Right hindlimb (tissue), 1 donor: ENCODE results near the gene CCDC171.

Experiments used
- DNase-seq: peaks from one replicate; pipeline ENCODE4 v3.0.0-alpha.2; 2018

CCDC171 gene

DNA sequence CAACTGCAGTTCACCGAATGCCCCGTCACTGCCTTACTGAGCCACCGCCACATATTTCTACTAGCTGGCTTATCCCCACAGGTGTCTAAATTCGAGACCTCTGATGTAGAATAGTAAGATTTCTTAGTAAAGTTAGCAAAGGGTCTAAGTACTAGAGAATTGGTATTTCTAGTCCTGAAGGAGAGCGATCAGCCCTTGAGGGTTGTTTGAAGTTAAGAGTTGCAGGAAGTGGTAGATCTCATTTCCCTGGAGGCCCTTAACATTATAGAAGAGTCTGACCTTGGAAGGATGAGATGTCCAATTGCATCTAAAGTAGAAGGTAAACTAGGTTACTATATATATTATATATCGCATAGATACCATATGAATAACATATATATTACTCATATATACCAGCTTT is 451.8 kb downstream of the CCDC171 start:
- no peak for DNase-seq

DNA sequence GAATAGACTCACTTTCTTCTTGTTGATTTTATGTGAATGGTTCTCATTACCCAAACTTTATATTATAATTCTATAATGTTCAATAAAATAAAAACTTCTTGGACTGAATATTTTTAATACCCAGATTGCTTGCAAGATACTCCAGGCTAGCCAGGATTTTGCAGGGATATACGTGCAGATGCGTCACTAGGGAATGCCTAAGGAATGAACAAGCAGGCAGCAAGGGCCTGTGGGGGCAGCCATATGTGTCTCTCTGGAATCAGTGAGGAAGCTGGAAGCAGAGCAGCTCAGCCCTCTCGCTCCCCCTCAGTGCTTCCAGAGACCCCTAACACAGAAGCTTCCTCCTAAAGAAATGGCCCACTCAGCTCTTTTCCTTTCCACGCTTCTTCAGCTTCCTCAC is 457.4 kb downstream of the CCDC171 start:
- no peak for DNase-seq

DNA sequence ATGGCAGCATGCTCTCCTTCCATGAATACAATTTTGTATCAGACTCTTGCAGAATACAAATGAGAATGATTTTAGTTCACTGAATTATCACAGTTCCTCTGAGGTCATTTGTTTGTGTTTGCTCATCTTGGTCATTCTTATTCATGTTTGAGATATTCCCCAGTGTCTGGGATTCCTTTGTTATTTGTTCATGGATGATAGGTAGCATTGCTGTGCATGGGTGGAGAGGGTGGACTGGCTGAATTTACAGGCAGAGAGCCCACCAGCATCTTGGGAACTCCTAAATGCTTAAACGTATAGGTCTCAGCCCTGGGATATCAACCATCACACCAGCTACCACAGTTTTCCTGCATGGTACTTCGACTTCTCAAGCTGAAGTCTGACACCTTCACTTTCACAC is 459.8 kb downstream of the CCDC171 start:
- DNase-seq = no peak

DNA sequence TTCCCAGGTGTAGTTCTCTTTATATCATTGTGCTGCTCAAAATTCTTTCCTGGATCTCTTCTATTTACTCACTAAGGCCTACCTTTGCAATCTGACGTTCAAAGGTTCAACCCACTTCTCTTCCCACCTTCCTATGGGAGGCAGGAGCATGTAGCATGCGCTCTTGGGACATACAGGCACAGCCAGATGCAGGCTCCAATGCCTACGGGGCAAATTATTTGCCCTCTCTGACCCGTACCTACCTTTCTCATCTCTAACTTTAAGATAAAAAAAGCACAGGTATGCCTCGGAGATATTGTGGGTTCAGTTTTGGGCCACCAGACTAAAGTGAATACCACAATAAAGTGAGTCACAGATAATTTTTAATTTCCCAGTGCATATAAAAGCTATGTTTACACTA is 460.5 kb downstream of the CCDC171 start:
- no peak for DNase-seq

DNA sequence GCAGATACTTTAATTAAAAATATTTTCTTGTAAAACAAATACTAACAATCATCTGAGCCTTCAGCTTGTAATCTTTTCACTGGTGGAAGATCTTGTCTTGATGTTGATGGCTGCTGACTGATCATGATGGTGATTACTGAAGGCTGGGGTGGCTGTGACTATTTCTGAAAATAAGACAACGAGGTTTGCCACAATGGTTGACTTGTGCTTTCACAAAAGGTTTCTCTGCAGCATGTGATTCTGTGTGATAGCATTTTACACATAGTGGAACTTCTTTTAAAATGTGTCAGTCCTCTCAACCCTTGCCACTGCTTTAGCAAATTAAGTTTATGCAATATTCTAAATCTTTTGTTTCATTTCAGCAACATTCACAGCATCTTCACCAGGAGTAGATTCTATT is 461.0 kb downstream of the CCDC171 start:
- no peak for DNase-seq

DNA sequence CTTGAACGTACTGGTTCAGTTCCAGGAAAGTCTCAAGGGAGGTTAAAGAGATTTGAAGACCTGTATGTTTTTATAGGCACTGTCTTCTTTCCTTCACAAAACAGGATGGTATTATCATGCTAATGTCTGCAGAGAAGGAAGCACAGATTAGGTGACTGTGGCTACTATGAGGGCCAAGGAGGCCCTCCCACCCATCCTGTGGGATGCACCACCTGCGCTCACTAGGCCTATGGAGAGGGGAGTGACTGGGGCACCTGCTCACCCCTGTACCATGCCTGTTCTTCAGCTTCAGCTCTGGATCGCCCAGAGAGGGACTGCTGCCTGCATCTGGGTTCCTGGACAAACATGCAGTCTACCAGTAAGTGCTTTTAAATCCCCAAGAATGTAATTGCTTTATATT is 469.4 kb downstream of the CCDC171 start:
- no peak for DNase-seq

DNA sequence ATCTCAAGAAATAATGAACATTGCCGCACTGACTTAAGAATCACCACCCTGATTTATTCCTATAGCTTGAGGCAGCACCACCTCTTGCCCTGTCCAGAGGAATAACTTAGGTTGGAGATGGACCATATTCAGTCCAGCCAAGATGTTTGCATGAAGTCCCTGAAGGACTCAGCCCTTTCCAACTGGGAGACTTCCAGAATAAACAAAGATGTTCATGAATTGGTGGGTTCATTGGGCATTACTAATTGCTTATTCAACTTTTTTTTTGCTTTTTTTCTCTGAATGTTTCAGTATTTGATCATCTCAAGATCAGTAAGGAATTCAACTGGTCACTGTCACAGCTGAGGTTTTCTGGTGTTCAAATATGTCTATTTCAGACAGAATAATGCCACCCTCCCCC is 470.6 kb downstream of the CCDC171 start:
- DNase-seq = no peak
